ENCODE measurements around the gene EPPIN. TPM values are rescaled to one million over a fixed set of nuclear protein-coding genes. Genes with fewer than 3 reads are reported as not detected.

The EPPIN gene
- total RNA-seq, 1 donor from 2014 or later, result not detected

GRCh38 chr20:45518282-45518681, 28.9 kb downstream of the EPPIN start:
- H3K27me3 Mint-ChIP-seq (ENCODE audit: low read depth), result peaks cover 22% of the 10 kb centered on the region
- H3K4me1 Mint-ChIP-seq (ENCODE audit: low read depth), result no peaks in the 10 kb centered on the region
- intact Hi-C loops (cut with micrococcal nuclease), result no loop called here
- no peak for DNase-seq (ENCODE audit: low spot score)
- H3K27ac Mint-ChIP-seq, result no peak overlapping the region
- no peaks in the 10 kb centered on the region for H3K36me3 Mint-ChIP-seq (ENCODE audit: low read depth)
- H3K9me3 Mint-ChIP-seq, result no peaks in the 10 kb centered on the region
- no peak overlapping the region for H3K4me3 Mint-ChIP-seq (ENCODE audit: low read depth)

- intact Hi-C loops (cut with micrococcal nuclease), result no loop called here
- Mint-ChIP-seq H3K4me1 (ENCODE audit: low read depth) (no peaks in the 10 kb centered on the region), H3K36me3 (ENCODE audit: low read depth) (no peaks in the 10 kb centered on the region), H3K9me3 (no peaks in the 10 kb centered on the region), H3K4me3 (ENCODE audit: low read depth) (no peak within 1 kb of the TSS), H3K27me3 (ENCODE audit: low read depth) (peaks cover 27% of the 10 kb centered on the region), H3K27ac (no peak within 1 kb of the TSS)
- DNase-seq (ENCODE audit: low spot score), result no peak
These were observed 31.9 kb downstream of the EPPIN start, which contains the start of gene SPINT3 for GRCh38 chr20:45515147-45515913. Gene SPINT3 (minus strand): TSS chr20:45515622. CDS start chr20:45515608, 14 bp downstream.

- DNase-seq (ENCODE audit: low spot score), result no peak
- no peaks in the 10 kb centered on the region for H3K36me3 Mint-ChIP-seq (ENCODE audit: low read depth)
- no peak overlapping the region for H3K4me3 Mint-ChIP-seq (ENCODE audit: low read depth)
- peaks cover 14% of the 10 kb centered on the region for H3K4me1 Mint-ChIP-seq (ENCODE audit: low read depth)
- H3K27ac Mint-ChIP-seq, result no peak overlapping the region
- peaks cover 32% of the 10 kb centered on the region for H3K27me3 Mint-ChIP-seq (ENCODE audit: low read depth)
- intact Hi-C loops (cut with micrococcal nuclease), result no loop called here
- H3K9me3 Mint-ChIP-seq, result no peaks in the 10 kb centered on the region
These were observed 36.8 kb downstream of the EPPIN start for GRCh38 chr20:45510242-45510862.

- Mint-ChIP-seq H3K27ac (no peak overlapping the region), H3K27me3 (ENCODE audit: low read depth) (peaks cover 29% of the 10 kb centered on the region), H3K4me1 (ENCODE audit: low read depth) (peaks cover 14% of the 10 kb centered on the region), H3K4me3 (ENCODE audit: low read depth) (no peak overlapping the region), H3K9me3 (no peaks in the 10 kb centered on the region), H3K36me3 (ENCODE audit: low read depth) (no peaks in the 10 kb centered on the region)
- intact Hi-C loops (cut with micrococcal nuclease), result no loop called here
- DNase-seq (ENCODE audit: low spot score), result no peak
These were observed 38.1 kb downstream of the EPPIN start for GRCh38 chr20:45509091-45509490.

GRCh38 chr20:45508068-45508886, 38.9 kb downstream of the EPPIN start:
- Mint-ChIP-seq H3K27ac (no peak overlapping the region), H3K27me3 (ENCODE audit: low read depth) (peaks cover 30% of the 10 kb centered on the region), H3K4me3 (ENCODE audit: low read depth) (no peak overlapping the region), H3K9me3 (no peaks in the 10 kb centered on the region), H3K36me3 (ENCODE audit: low read depth) (no peaks in the 10 kb centered on the region), H3K4me1 (ENCODE audit: low read depth) (peaks cover 14% of the 10 kb centered on the region)
- intact Hi-C loops (cut with micrococcal nuclease), result no loop called here
- DNase-seq (ENCODE audit: low spot score), result no peak

GRCh38 chr20:45507011-45507820, 40.0 kb downstream of the EPPIN start:
- H3K9me3 Mint-ChIP-seq, result no peaks in the 10 kb centered on the region
- no peaks in the 10 kb centered on the region for H3K36me3 Mint-ChIP-seq (ENCODE audit: low read depth)
- H3K4me3 Mint-ChIP-seq (ENCODE audit: low read depth), result no peak overlapping the region

GRCh38 chr20:45506398-45506797, 40.8 kb downstream of the EPPIN start:
- Mint-ChIP-seq H3K9me3 (no peaks in the 10 kb centered on the region), H3K27ac (no peak overlapping the region), H3K4me1 (ENCODE audit: low read depth) (peaks cover 14% of the 10 kb centered on the region), H3K36me3 (ENCODE audit: low read depth) (no peaks in the 10 kb centered on the region), H3K4me3 (ENCODE audit: low read depth) (no peak overlapping the region), H3K27me3 (ENCODE audit: low read depth) (peaks cover 31% of the 10 kb centered on the region)
- no peak for DNase-seq (ENCODE audit: low spot score)
- intact Hi-C loops (cut with micrococcal nuclease), result loop anchor here (2.0 kb wide), 1 partner anchor 246 kb away; no protein-coding TSS in a partner anchor

More at GRCh38 chr20:45507011-45507820, 40.0 kb downstream of the EPPIN start:
- Mint-ChIP-seq H3K27ac (no peak overlapping the region), H3K4me1 (ENCODE audit: low read depth) (peaks cover 14% of the 10 kb centered on the region), H3K27me3 (ENCODE audit: low read depth) (peaks cover 27% of the 10 kb centered on the region)
- no peak for DNase-seq (ENCODE audit: low spot score)
- intact Hi-C loops (cut with micrococcal nuclease), result loop anchor here (2.0 kb wide), 1 partner anchor 246 kb away; no protein-coding TSS in a partner anchor

- Mint-ChIP-seq H3K27me3 (ENCODE audit: low read depth) (peaks cover 24% of the 10 kb centered on the region), H3K4me1 (ENCODE audit: low read depth) (peaks cover 14% of the 10 kb centered on the region), H3K27ac (no peak overlapping the region), H3K9me3 (no peaks in the 10 kb centered on the region), H3K36me3 (ENCODE audit: low read depth) (no peaks in the 10 kb centered on the region), H3K4me3 (ENCODE audit: low read depth) (no peak overlapping the region)
- intact Hi-C loops (cut with micrococcal nuclease), result no loop called here
- no peak for DNase-seq (ENCODE audit: low spot score)
These were observed 43.8 kb downstream of the EPPIN start for GRCh38 chr20:45503403-45503802.

GRCh38 chr20:45502561-45502960, 44.6 kb downstream of the EPPIN start:
- H3K27me3 Mint-ChIP-seq (ENCODE audit: low read depth), result peaks cover 23% of the 10 kb centered on the region
- peaks cover 9% of the 10 kb centered on the region for H3K4me1 Mint-ChIP-seq (ENCODE audit: low read depth)
- H3K9me3 Mint-ChIP-seq, result no peaks in the 10 kb centered on the region
- DNase-seq (ENCODE audit: low spot score), result no peak
- H3K36me3 Mint-ChIP-seq (ENCODE audit: low read depth), result no peaks in the 10 kb centered on the region
- H3K27ac Mint-ChIP-seq, result no peak overlapping the region
- no peak overlapping the region for H3K4me3 Mint-ChIP-seq (ENCODE audit: low read depth)
- intact Hi-C loops (cut with micrococcal nuclease), result no loop called here

GRCh38 chr20:45501600-45501999, 45.6 kb downstream of the EPPIN start:
- Mint-ChIP-seq H3K36me3 (ENCODE audit: low read depth) (no peaks in the 10 kb centered on the region), H3K27ac (no peak overlapping the region), H3K9me3 (no peaks in the 10 kb centered on the region), H3K27me3 (ENCODE audit: low read depth) (peaks cover 23% of the 10 kb centered on the region), H3K4me1 (ENCODE audit: low read depth) (peaks cover 2% of the 10 kb centered on the region), H3K4me3 (ENCODE audit: low read depth) (no peak overlapping the region)
- no peak for DNase-seq (ENCODE audit: low spot score)
- intact Hi-C loops (cut with micrococcal nuclease), result no loop called here

GRCh38 chr20:45500022-45500421, 47.2 kb downstream of the EPPIN start:
- H3K9me3 Mint-ChIP-seq, result no peaks in the 10 kb centered on the region
- no peaks in the 10 kb centered on the region for H3K4me1 Mint-ChIP-seq (ENCODE audit: low read depth)
- no peak overlapping the region for H3K4me3 Mint-ChIP-seq (ENCODE audit: low read depth)
- peaks cover 30% of the 10 kb centered on the region for H3K27me3 Mint-ChIP-seq (ENCODE audit: low read depth)
- DNase-seq (ENCODE audit: low spot score), result no peak
- no peak overlapping the region for H3K27ac Mint-ChIP-seq
- H3K36me3 Mint-ChIP-seq (ENCODE audit: low read depth), result no peaks in the 10 kb centered on the region
- intact Hi-C loops (cut with micrococcal nuclease), result no loop called here

GRCh38 chr20:45497971-45498494, 49.2 kb downstream of the EPPIN start:
- H3K27ac Mint-ChIP-seq, result no peak overlapping the region
- DNase-seq (ENCODE audit: low spot score), result no peak
- H3K27me3 Mint-ChIP-seq (ENCODE audit: low read depth), result peaks cover 27% of the 10 kb centered on the region
- H3K9me3 Mint-ChIP-seq, result no peaks in the 10 kb centered on the region
- intact Hi-C loops (cut with micrococcal nuclease), result no loop called here
- H3K4me1 Mint-ChIP-seq (ENCODE audit: low read depth), result no peaks in the 10 kb centered on the region
- no peak overlapping the region for H3K4me3 Mint-ChIP-seq (ENCODE audit: low read depth)
- no peaks in the 10 kb centered on the region for H3K36me3 Mint-ChIP-seq (ENCODE audit: low read depth)

All from activated T-helper 2 cell treated with anti-CD3 and anti-CD28 coated beads, Interferon-gamma antibody, Interleukin-2, Interleukin-4, amounts not matched to agents 10 μg/mL and 5 μg/mL and 100 μg/mL, durations not matched to agents 14 hours and 24 hours and 36 hours (primary cell).